A549 (cell line): ENCODE results near the gene EHBP1.

Experiments
- MAZ ChIP-seq: fragments of 150-350 bp; IDR thresholded peaks from 2 replicates; pipeline ENCODE4 v1.6.1; 2014; ENCODE audit warnings: antibody characterized with exemption, low read depth, low read length, borderline replicate concordance
- POLR2A ChIP-seq: IDR thresholded peaks from 2 replicates; pipeline ENCODE4 v1.6.1; 2012; ENCODE audit warnings: mild to moderate bottlenecking, low read length
- SMC3 ChIP-seq: fragments of >200 bp; sonication (Bioruptor Twin); formaldehyde crosslinking; IDR thresholded peaks from 3 replicates; pipeline ENCODE4 v1.6.1; 2018; ENCODE audit warnings: inconsistent platforms

DNA sequence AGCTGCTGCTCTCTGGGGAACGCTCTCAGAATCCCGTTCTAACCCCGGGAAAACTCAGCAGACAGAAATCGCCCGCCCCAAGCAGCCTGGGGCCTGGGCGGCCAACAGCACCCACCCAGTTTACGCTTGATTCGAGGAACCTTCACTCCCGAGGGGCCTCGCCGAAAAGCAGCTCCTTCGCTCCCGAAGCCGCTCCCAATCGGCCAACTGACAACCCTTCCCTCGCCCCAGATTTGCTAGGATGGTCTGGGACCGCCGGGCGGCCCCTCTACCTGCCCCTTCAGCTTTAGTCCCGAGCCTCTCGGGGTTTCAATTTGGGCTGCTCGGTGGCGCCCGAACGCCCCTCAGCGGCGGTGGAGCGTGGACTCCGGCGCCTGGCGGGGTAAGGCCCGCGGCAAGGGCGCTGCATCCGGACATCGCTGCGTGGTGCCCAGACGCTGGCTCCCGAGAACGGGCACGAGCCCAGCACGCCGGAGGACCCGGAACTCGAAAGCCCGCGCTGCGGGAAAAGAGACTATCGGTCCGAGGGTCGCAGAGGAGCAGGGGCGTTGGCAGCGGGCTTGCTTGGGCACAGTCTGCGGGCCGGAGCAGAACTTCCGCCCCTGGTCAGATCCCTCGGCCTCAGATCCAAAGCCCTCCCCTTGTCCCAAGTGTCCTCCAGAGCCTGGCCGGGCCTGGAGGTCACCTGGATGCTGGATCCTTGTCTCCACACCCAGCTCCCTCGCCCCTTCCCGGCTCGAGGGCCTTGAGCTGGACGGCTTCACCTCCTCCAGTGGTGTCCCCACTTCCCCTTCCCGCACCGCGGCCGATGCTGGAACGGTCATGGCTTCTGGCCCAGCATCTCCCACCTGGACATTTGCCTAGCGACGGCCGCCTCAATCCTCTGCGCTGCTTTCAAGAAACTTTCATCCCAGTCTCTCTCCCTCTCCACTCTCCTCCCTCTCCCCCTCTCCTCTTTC lies 342.1 kb downstream of the EHBP1 start:
- TF ChIP-seq SMC3 (no peak), POLR2A (no peak), MAZ (no peak)
